ENCODE results near the gene ARFGAP1.

The ARFGAP1 gene

DNA sequence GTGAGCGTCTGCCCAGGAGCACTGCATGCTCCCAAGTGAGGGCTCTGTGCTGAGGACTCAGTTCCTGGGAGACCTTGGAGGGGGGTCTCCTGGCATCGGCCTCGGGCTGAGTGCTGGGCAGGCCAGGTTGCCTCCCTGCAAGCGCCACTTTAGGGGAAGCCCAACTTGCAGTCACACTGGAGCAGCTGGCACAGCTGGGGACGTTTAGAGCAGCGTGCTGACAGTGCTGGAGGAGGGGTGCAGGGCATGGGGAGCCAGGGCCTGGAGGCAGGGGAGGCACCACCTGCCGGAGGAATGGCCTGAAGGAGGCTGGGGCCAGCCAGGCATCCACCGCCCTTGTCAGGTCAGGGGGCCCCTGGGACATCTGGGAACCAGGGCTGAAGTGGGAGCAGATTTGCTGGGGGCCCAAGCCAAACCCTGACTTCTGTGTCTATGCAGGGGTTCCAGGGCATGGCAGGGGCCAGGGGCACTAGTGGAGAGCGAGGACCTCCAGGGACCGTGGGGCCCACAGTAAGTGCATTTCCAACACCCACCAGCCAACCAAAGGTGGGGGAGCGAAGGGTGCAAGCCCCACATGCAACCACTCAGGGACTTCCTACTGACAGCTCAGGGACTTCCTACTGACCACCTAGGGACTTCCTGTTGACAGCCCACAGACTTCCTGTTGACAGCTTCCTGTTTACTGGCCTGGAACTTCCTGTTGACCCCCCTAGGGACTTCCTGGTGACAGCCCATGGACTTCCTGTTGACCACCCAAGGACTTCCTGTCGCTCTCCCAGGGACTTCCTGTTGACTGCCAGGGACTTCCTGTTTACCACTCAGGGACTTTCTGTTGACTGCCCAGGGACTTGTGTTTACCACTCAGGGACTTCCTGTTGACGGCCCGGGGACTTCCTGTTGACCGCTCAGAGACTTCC is 54.0 kb downstream of the ARFGAP1 start:
- H3K4me3 ChIP-seq (replicated peaks; ENCODE audit: low read depth, low read length), result no peak overlapping the region
- no peaks in the 10 kb centered on the region for H3K27me3 ChIP-seq (replicated peaks; ENCODE audit: control insufficient read depth, insufficient read depth, low read length)
- TF ChIP-seq, protein P1, sequence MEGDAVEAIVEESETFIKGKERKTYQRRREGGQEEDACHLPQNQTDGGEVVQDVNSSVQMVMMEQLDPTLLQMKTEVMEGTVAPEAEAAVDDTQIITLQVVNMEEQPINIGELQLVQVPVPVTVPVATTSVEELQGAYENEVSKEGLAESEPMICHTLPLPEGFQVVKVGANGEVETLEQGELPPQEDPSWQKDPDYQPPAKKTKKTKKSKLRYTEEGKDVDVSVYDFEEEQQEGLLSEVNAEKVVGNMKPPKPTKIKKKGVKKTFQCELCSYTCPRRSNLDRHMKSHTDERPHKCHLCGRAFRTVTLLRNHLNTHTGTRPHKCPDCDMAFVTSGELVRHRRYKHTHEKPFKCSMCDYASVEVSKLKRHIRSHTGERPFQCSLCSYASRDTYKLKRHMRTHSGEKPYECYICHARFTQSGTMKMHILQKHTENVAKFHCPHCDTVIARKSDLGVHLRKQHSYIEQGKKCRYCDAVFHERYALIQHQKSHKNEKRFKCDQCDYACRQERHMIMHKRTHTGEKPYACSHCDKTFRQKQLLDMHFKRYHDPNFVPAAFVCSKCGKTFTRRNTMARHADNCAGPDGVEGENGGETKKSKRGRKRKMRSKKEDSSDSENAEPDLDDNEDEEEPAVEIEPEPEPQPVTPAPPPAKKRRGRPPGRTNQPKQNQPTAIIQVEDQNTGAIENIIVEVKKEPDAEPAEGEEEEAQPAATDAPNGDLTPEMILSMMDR (IDR thresholded peaks at IDR 0.05; ENCODE audit: insufficient read depth, low read length, poor library complexity, severe bottlenecking), result no peak
- no peak for DNase-seq (ENCODE audit: extremely low read depth, insufficient read length)
- no peaks in the 10 kb centered on the region for H3K36me3 ChIP-seq (ENCODE audit: control insufficient read depth, insufficient read depth, low read length)

DNA sequence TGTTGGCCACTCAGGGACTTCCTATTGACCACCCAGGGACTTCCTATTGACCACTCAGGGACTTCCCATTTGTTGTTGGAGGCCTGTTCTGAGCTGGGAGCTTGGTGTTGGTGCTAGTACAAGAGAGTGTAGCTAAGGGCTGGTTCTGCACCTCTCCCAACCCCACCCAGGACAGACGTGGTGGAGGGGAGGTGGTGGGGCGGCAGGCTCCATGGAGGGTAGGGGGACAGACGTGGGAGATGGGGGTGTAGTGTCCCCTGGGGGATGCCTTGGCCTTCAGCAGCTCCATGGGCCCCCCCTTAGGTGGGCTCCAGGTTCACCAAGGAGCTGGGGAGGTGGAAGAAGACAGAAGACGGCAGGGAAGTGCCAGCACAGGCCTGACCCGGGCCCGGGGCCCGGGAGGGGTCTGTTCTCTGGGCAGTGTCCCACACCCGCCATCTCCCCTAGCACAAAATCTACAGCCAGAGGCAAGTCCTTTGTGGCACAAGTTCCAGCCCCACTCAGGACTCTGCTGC is 54.7 kb downstream of the ARFGAP1 start:
- Histone ChIP-seq H3K27me3 (replicated peaks; ENCODE audit: control insufficient read depth, insufficient read depth, low read length) (no peaks in the 10 kb centered on the region), H3K4me3 (replicated peaks; ENCODE audit: low read depth, low read length) (no peak overlapping the region), H3K36me3 (ENCODE audit: control insufficient read depth, insufficient read depth, low read length) (no peaks in the 10 kb centered on the region)
- TF ChIP-seq, protein P1 (IDR thresholded peaks at IDR 0.05; ENCODE audit: insufficient read depth, low read length, poor library complexity, severe bottlenecking), result no peak
- DNase-seq (ENCODE audit: extremely low read depth, insufficient read length), result no peak

DNA sequence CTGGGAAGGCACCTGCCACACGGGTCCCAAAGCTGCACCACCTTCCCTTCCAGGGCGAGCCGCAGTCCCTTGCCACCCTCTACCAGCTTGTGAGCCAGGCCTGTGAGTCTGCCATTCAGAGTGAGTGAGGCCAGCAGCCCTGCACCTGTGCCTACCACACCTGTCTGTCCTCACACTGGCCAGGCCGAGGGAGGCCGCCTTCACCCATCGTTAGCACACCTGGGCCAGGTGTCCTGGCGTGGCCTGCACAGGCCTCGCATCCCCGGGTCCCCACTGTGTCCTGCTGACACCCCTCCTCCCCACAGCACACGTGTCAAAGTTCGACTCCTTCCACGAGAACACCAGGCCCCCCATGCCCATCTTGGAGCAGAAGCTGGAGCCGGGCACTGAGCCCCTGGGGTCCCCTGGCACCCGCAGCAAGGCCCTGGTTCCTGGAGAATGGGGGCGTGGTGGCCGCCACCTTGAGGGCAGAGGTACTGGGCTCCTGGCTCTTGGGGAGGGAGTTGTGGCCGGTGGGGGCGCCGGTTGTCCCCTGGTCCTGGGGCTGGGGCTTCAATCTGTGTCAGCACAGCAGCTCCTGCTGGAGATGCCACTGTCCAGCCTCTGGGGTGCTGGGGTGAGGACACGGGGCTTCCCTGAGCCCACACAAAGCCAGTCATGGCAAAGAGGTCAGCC is 55.5 kb downstream of the ARFGAP1 start:
- TF ChIP-seq, protein P1 (IDR thresholded peaks at IDR 0.05; ENCODE audit: insufficient read depth, low read length, poor library complexity, severe bottlenecking), result no peak

DNA sequence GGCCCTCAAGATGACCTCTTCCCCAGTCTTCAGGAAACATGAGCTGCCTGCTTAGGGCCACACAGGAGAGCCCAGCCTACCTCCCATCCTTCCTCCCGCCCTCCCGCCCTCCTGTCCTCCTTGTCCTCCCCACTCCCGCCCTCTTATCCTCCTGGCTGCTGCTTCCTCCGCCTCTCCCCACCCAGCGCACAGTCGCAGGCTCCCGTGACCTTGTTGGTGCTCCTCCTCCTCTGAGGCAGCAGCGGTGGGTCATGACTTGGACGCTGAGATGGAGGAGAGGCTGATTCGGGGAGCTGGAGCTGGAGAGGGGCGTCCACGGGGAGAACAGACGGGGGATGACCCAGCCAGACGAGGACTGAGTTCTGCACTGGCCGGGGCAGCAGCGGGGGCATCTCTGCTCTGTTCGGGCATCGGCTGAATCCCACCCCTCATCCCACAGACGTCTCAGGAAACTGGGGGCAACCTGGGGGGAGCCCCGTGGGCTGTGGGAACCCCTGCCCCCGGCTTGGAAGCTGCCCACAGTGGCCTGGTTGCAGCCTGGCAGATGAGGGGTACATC is 56.2 kb downstream of the ARFGAP1 start:
- Histone ChIP-seq H3K36me3 (ENCODE audit: control insufficient read depth, insufficient read depth, low read length) (no peaks in the 10 kb centered on the region), H3K27me3 (replicated peaks; ENCODE audit: control insufficient read depth, insufficient read depth, low read length) (no peaks in the 10 kb centered on the region), H3K4me3 (replicated peaks; ENCODE audit: low read depth, low read length) (no peak overlapping the region)
- no peak for DNase-seq (ENCODE audit: extremely low read depth, insufficient read length)
- TF ChIP-seq, protein P1 (IDR thresholded peaks at IDR 0.05; ENCODE audit: insufficient read depth, low read length, poor library complexity, severe bottlenecking), result no peak

More for the DNA sequence above, 55.5 kb downstream of the ARFGAP1 start:
- Histone ChIP-seq H3K4me3 (replicated peaks; ENCODE audit: low read depth, low read length) (no peak overlapping the region), H3K27me3 (replicated peaks; ENCODE audit: control insufficient read depth, insufficient read depth, low read length) (no peaks in the 10 kb centered on the region), H3K36me3 (ENCODE audit: control insufficient read depth, insufficient read depth, low read length) (no peaks in the 10 kb centered on the region)
- no peak for DNase-seq (ENCODE audit: extremely low read depth, insufficient read length)

DNA sequence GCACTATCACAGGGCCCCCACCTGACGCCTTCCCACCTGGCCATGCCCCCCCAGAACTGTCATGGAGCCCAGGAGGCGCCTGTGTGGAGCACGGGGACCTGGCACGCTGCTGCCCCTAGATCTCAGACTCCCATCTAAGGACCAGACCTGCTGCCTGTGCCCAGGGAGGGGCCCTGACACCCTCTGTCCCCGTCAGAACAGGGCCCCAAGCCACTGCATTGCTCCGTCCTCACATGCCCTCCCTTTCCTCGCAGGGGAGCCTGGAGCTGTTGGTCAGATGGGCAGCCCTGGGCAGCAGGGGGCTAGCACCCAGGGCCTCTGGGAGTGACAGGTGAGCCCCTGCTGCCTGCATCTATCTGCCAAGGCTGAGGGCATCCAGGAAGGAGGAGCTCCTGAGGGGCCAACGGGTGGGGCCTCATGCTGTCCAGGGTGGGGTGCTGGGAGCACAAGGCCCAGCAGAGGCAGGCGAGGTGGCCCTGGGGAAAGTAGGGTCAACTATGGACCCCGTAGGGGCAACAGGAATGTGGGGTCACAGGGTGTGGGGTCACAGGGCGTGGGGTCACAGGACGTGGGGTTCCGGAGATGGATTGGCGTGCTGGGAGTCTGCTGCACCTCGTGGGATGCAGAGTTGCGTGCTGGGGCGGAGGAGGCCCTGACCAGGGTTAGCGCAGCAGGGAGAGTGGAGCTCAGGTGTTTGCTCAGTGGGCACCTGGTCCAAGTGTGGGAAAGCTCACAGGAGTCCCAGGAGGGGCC is 56.9 kb downstream of the ARFGAP1 start:
- no peak overlapping the region for H3K4me3 ChIP-seq (replicated peaks; ENCODE audit: low read depth, low read length)
- no peak for DNase-seq (ENCODE audit: extremely low read depth, insufficient read length)
- TF ChIP-seq, protein P1 (IDR thresholded peaks at IDR 0.05; ENCODE audit: insufficient read depth, low read length, poor library complexity, severe bottlenecking), result no peak
- no peaks in the 10 kb centered on the region for H3K36me3 ChIP-seq (ENCODE audit: control insufficient read depth, insufficient read depth, low read length)
- no peaks in the 10 kb centered on the region for H3K27me3 ChIP-seq (replicated peaks; ENCODE audit: control insufficient read depth, insufficient read depth, low read length)
